Peyer's patch (tissue), 4 donors: ENCODE data around the gene CORO2A.

Experiments
- CTCF ChIP-seq, 6 experiments: fragments of 450-650 bp in 4 of 6; fragments of 200-600 bp in 2 of 6; sonication (generic) in 1 of 6; IDR thresholded peaks; one replicate each; pipeline ENCODE4 v1.5.1; 2017 to 2019; ENCODE audit warnings: antibody characterized with exemption in 6 of 6, mild to moderate bottlenecking in 3 of 6, moderate library complexity in 1 of 6
- POLR2A ChIP-seq, 2 donors: fragments of 450-650 bp; IDR thresholded peaks; one replicate each; pipeline ENCODE4 v1.5.1; 2017; ENCODE audit warnings: antibody characterized with exemption in 2 of 2, mild to moderate bottlenecking in 2 of 2, moderate library complexity in 2 of 2

GRCh38 chr9:98147582-98147981 is 44.9 kb downstream of the CORO2A start:
- no peak for TF ChIP-seq CTCF (IDR thresholded peaks at IDR 0.05)
- TF ChIP-seq POLR2A (IDR thresholded peaks at IDR 0.05) = no peak
